OCI-LY1 (cell line): Measurements from ENCODE around the gene FAM50B.

ENCODE experiments used
- H2AFZ ChIP-seq: fragments of 200-600 bp; sonication (generic), shearing (Covaris generic); 2 replicates; pipeline ENCODE4 v1.6.0; 2014; ENCODE audit warnings: antibody characterized with exemption, mild to moderate bottlenecking, low read length
- H3F3A ChIP-seq: fragments of 200-600 bp; sonication (generic), shearing (Covaris generic); 2 replicates; pipeline ENCODE4 v1.6.0; 2014; ENCODE audit warnings: mild to moderate bottlenecking, antibody characterized with exemption, low read length, moderate library complexity; ENCODE audit not compliant: insufficient read depth
- H3K27ac ChIP-seq: fragments of 200-600 bp; sonication (generic); 2 replicates; pipeline ENCODE4 v1.5.1; 2014; ENCODE audit warnings: low read length, mixed run types, mild to moderate bottlenecking, low read depth; ENCODE audit not compliant: poor library complexity, severe bottlenecking
- H3K27me3 ChIP-seq: fragments of 200-600 bp; sonication (generic); 2 replicates; pipeline ENCODE4 v1.6.0; 2014; ENCODE audit warnings: antibody characterized with exemption, mild to moderate bottlenecking, low read length, moderate library complexity; ENCODE audit not compliant: insufficient read depth
- H3K36me3 ChIP-seq: fragments of 200-600 bp; sonication (generic); 2 replicates; pipeline ENCODE4 v1.6.1; 2014; ENCODE audit warnings: mild to moderate bottlenecking, antibody characterized with exemption, low read length, moderate library complexity, mixed read lengths; ENCODE audit not compliant: insufficient read depth
- H3K4me1 ChIP-seq: fragments of 200-600 bp; sonication (generic); 2 replicates; pipeline ENCODE4 v1.5.1; 2014; ENCODE audit warnings: mild to moderate bottlenecking, low read length, moderate library complexity; ENCODE audit not compliant: insufficient read depth, severe bottlenecking
- H3K4me2 ChIP-seq: fragments of 200-600 bp; sonication (generic), shearing (Covaris generic); 2 replicates; pipeline ENCODE4 v1.6.1; 2014; ENCODE audit warnings: low read length
- H3K4me3 ChIP-seq: fragments of 200-600 bp; sonication (generic); 2 replicates; pipeline ENCODE4 v1.5.1; 2014; ENCODE audit warnings: low read length, low read depth, mild to moderate bottlenecking, mixed read lengths; ENCODE audit not compliant: poor library complexity, severe bottlenecking
- H3K79me2 ChIP-seq: fragments of 200-600 bp; shearing (Covaris generic); 2 replicates; pipeline ENCODE4 v1.6.1; 2016; ENCODE audit warnings: mixed run types, low read length, mixed read lengths; ENCODE audit not compliant: insufficient read depth
- H3K9ac ChIP-seq: fragments of 200-600 bp; sonication (generic), shearing (Covaris generic); 2 replicates; pipeline ENCODE4 v1.6.1; 2014; ENCODE audit warnings: mild to moderate bottlenecking, low read length, mixed read lengths
- H3K9me2 ChIP-seq: fragments of 200-600 bp; sonication (generic), shearing (Covaris generic); 2 replicates; pipeline ENCODE4 v1.6.1; 2014; ENCODE audit warnings: low read depth, mild to moderate bottlenecking, low read length, mixed read lengths
- H3K9me3 ChIP-seq: fragments of 200-600 bp; shearing (Covaris generic); 2 replicates; pipeline ENCODE4 v1.6.1; 2014; ENCODE audit warnings: low read length, mixed read lengths
- H4K20me1 ChIP-seq: fragments of 200-600 bp; sonication (generic), shearing (Covaris generic); 2 replicates; pipeline ENCODE4 v1.6.0; 2016; ENCODE audit warnings: mild to moderate bottlenecking, low read length; ENCODE audit not compliant: insufficient read depth
- CTCF ChIP-seq: fragments of 200-600 bp; sonication (generic), shearing (Covaris generic); IDR thresholded peaks from 2 replicates; pipeline ENCODE4 v1.5.1; 2017; ENCODE audit warnings: mild to moderate bottlenecking, antibody characterized with exemption, low read length, moderate library complexity, mixed read lengths
- EZH2 ChIP-seq: fragments of 200-600 bp; sonication (generic), shearing (Covaris generic); IDR thresholded peaks from 2 replicates; pipeline ENCODE4 v1.8.0; 2017; ENCODE audit warnings: borderline replicate concordance, mixed run types, mild to moderate bottlenecking, antibody characterized with exemption, low read length, moderate library complexity, mixed read lengths

Gene FAM50B

GRCh38 chr6:3871515-3871914 is 22.3 kb downstream of the FAM50B start:
- no peak overlapping the region for H2AFZ ChIP-seq
- H3K79me2 ChIP-seq = no peaks in the 10 kb centered on the region
- H3K9ac ChIP-seq = no peak overlapping the region
- H3K9me3 ChIP-seq = no peaks in the 10 kb centered on the region
- H3K9me2 ChIP-seq = no peaks in the 10 kb centered on the region
- H3F3A ChIP-seq = no peaks in the 10 kb centered on the region
- H4K20me1 ChIP-seq = no peaks in the 10 kb centered on the region
- no peak overlapping the region for H3K4me2 ChIP-seq
- no peaks in the 10 kb centered on the region for H3K36me3 ChIP-seq
- no peak overlapping the region for H3K4me3 ChIP-seq
- no peaks in the 10 kb centered on the region; the same call in 1 of the 2 replicates for H3K27me3 ChIP-seq
- TF ChIP-seq EZH2 = no peak
- TF ChIP-seq CTCF = no peak
- no peak overlapping the region for H3K27ac ChIP-seq
- H3K4me1 ChIP-seq = no peaks in the 10 kb centered on the region

DNA sequence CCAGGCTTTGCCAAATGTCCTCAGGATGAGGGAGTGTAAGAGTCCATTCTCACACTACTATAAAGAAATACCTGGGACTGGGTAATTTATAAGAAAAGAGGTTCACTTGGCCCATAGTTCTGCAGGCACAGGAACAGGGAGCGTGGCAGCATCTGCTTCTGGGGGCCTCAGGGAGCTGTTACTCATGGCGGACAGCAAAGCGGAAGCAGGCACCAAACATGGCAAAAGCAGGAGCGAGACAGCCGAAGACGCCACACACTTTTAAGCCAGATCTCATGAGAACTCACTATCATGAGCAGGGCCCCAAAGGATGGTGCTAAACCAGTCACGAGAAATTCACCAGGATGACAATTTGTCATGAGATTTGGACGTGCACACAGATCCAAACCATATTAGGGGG is 22.8 kb downstream of the FAM50B start:
- no peaks in the 10 kb centered on the region for H3K9me3 ChIP-seq
- no peaks in the 10 kb centered on the region; the same call in 1 of the 2 replicates for H3K27me3 ChIP-seq
- no peaks in the 10 kb centered on the region for H4K20me1 ChIP-seq
- no peak overlapping the region for H3K4me2 ChIP-seq
- no peaks in the 10 kb centered on the region for H3K36me3 ChIP-seq
- H3K4me1 ChIP-seq = no peaks in the 10 kb centered on the region
- no peak overlapping the region for H2AFZ ChIP-seq
- no peaks in the 10 kb centered on the region for H3K79me2 ChIP-seq
- no peak overlapping the region for H3K9ac ChIP-seq
- no peaks in the 10 kb centered on the region for H3F3A ChIP-seq
- no peak overlapping the region for H3K27ac ChIP-seq
- H3K4me3 ChIP-seq = no peak overlapping the region
- no peaks in the 10 kb centered on the region for H3K9me2 ChIP-seq
- TF ChIP-seq EZH2 (no peak), CTCF (no peak)

- Histone ChIP-seq H3K9ac (no peak overlapping the region), H3K4me1 (no peaks in the 10 kb centered on the region), H3K36me3 (no peaks in the 10 kb centered on the region), H3K27ac (no peak overlapping the region), H3K9me3 (no peaks in the 10 kb centered on the region), H3K9me2 (no peaks in the 10 kb centered on the region), H2AFZ (no peak overlapping the region), H3K4me2 (no peak overlapping the region), H3K4me3 (no peak overlapping the region), H3K79me2 (no peaks in the 10 kb centered on the region), H3K27me3 (no peaks in the 10 kb centered on the region; the same call in 1 of the 2 replicates), H4K20me1 (no peaks in the 10 kb centered on the region), H3F3A (no peaks in the 10 kb centered on the region)
- TF ChIP-seq EZH2 (no peak), CTCF (no peak)
These were observed 23.2 kb downstream of the FAM50B start for GRCh38 chr6:3872370-3872854.
